LNCaP clone FGC (cell line): Measurements from ENCODE around the gene GFOD2.

Source experiments
- DNase-seq: peaks from one replicate; pipeline ENCODE4 v3.0.0-alpha.2; 2011; ENCODE audit warnings: low read depth
- H3K4me3 ChIP-seq: 2 replicates; pipeline ENCODE4 v1.5.1; 2011; ENCODE audit warnings: mild to moderate bottlenecking, low read depth, low read length, control low read depth
- CTCF ChIP-seq: IDR thresholded peaks from 2 replicates; pipeline ENCODE4 v1.5.1; 2012; ENCODE audit warnings: mild to moderate bottlenecking; ENCODE audit not compliant: control insufficient read depth, insufficient read depth; ENCODE audit errors: extremely low read depth

Gene GFOD2

GRCh38 chr16:67749436-67750078, 30.4 kb upstream of the GFOD2 start:
- no peak for TF ChIP-seq CTCF
- H3K4me3 ChIP-seq: no peak overlapping the region
- no peak for DNase-seq

DNA sequence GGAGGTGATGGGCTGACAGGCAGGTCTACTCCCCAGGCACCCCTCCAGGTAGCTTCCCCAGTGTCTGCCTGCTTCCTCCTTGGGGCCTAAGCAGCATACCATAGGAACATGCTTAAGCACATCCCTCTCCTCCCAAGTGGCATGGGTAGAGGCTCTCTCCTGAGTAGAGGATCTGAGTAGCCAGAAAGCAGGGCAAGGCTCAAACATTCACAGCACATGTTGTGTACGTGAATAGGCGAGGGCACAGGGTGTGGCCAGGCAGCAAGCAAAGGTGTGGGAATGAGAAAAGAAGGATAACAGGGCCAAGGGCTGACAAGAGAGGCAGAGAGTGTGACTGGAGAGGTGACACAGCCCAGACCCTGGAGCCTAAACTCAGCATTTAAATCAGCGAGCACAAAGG, 29.7 kb upstream of the GFOD2 start:
- TF ChIP-seq CTCF: no peak
- H3K4me3 ChIP-seq: no peak overlapping the region
- DNase-seq: no peak

DNA sequence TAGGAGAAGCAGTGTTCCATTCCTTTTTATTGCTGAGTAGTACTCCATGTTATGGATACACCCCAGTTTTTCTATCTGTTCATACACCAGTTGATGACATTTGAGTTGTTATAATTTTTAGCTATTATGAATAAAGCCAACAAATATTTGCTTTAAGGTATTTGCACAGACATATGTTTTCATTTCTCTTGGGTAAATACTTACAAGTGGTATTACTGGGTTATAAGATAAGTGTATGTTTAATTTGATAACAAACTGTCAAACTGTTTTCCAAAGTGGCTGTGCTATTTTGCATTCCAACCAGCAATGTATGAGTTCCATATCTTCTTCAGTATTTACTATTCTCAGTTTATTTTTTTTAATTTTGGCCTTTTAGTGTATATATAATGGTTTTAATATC, 27.7 kb upstream of the GFOD2 start:
- H3K4me3 ChIP-seq: no peak overlapping the region
- TF ChIP-seq CTCF: no peak
- peak; percentile 18 for DNase-seq

DNA sequence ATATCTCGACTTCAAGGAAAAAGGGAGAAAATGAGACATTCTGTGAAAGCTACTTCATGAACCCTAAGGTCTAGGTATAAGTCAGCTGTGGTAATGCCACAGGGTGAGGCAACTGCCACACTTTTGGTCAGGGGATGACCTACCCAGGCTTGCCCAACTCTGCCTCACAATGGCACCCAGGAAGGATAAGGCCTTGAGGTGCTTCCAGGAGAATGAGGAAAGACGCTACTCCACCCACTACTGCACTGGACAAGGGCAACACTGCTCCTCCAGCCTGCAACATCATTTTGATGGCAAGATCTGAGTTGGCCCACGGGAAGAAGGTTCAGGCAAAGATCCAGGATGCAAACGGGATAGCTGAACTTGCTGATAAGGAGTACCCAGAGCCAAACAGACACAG, 22.0 kb upstream of the GFOD2 start:
- no peak for TF ChIP-seq CTCF
- H3K4me3 ChIP-seq: no peak overlapping the region
- no peak for DNase-seq

- DNase-seq: no peak
- no peak overlapping the region for H3K4me3 ChIP-seq
- TF ChIP-seq CTCF: no peak
Observed at GRCh38 chr16:67740391-67740790, 21.3 kb upstream of the GFOD2 start.

- no peak overlapping the region for H3K4me3 ChIP-seq
- no peak for TF ChIP-seq CTCF
- no peak for DNase-seq
Observed at GRCh38 chr16:67736858-67737257, 17.7 kb upstream of the GFOD2 start.

DNA sequence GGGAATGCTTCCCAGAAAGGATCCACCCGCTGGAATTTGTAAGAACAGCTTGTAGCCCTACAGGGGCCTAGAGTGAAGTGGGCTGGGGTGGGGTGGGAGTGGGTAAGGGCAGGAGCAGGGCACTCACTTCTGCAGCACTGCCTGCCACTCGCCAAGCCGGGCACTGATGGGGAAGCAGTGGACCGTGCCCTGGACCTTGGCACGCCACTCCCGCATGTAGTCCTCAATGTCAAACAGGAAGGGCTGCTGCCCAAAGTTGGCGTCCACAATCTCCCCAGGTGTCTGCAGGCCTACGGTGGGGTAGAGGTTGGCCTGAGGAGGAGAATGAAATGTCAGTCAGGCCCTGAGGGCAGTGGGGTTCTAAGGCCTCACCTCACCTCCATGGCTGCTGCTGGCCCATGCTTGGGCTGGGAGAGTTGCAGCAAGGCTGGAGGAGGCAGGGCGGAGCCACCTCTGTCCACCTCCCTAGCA, 15.7 kb upstream of the GFOD2 start:
- no peak for DNase-seq
- TF ChIP-seq CTCF: no peak
- no peak overlapping the region for H3K4me3 ChIP-seq
